Measurements from ENCODE around the gene OPTC. TPM values are rescaled to one million over a fixed set of nuclear protein-coding genes. Genes with fewer than 3 reads are reported as not detected.
A peak's percentile ranks its signal among the peaks of the same experiment; 100 is the strongest.

The OPTC gene
- total RNA-seq, 1 donor from 2014 or later = not detected

- TF ChIP-seq, protein P1, sequence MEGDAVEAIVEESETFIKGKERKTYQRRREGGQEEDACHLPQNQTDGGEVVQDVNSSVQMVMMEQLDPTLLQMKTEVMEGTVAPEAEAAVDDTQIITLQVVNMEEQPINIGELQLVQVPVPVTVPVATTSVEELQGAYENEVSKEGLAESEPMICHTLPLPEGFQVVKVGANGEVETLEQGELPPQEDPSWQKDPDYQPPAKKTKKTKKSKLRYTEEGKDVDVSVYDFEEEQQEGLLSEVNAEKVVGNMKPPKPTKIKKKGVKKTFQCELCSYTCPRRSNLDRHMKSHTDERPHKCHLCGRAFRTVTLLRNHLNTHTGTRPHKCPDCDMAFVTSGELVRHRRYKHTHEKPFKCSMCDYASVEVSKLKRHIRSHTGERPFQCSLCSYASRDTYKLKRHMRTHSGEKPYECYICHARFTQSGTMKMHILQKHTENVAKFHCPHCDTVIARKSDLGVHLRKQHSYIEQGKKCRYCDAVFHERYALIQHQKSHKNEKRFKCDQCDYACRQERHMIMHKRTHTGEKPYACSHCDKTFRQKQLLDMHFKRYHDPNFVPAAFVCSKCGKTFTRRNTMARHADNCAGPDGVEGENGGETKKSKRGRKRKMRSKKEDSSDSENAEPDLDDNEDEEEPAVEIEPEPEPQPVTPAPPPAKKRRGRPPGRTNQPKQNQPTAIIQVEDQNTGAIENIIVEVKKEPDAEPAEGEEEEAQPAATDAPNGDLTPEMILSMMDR (IDR thresholded peaks at IDR 0.05; ENCODE audit: borderline replicate concordance) = no peak
- no peak for DNase-seq
- no peaks in the 10 kb centered on the region for H3K9me3 ChIP-seq (replicated peaks)
- peaks cover 64% of the 10 kb centered on the region for H3K4me1 ChIP-seq
- no peaks in the 10 kb centered on the region for H3K27me3 ChIP-seq (ENCODE audit: low read depth)
- peak overlapping the region; percentile 94 for H3K27ac ChIP-seq (replicated peaks)
- no peak overlapping the region for H3K4me3 ChIP-seq
- intact Hi-C loops (cut with micrococcal nuclease) = no loop called here
- no peaks in the 10 kb centered on the region for H3K36me3 ChIP-seq
Observed at GRCh38 chr1:203551550-203551949, 57.6 kb downstream of the OPTC start.

- H3K4me1 ChIP-seq = peaks cover 80% of the 10 kb centered on the region
- no peak for DNase-seq
- no peaks in the 10 kb centered on the region for H3K9me3 ChIP-seq (replicated peaks)
- H3K4me3 ChIP-seq = peak overlapping the region; percentile 64
- no peaks in the 10 kb centered on the region for H3K36me3 ChIP-seq
- intact Hi-C loops (cut with micrococcal nuclease) = no loop called here
- peak overlapping the region; percentile 94 for H3K27ac ChIP-seq (replicated peaks)
- TF ChIP-seq, protein P1 (IDR thresholded peaks at IDR 0.05; ENCODE audit: borderline replicate concordance) = no peak
- no peaks in the 10 kb centered on the region for H3K27me3 ChIP-seq (ENCODE audit: low read depth)
Observed at GRCh38 chr1:203553496-203553895, 59.5 kb downstream of the OPTC start.

- peak overlapping the region; percentile 94 for H3K27ac ChIP-seq (replicated peaks)
- no peaks in the 10 kb centered on the region for H3K36me3 ChIP-seq
- peaks cover 80% of the 10 kb centered on the region for H3K4me1 ChIP-seq
- DNase-seq = no peak
- peak overlapping the region; percentile 64 for H3K4me3 ChIP-seq
- no peaks in the 10 kb centered on the region for H3K27me3 ChIP-seq (ENCODE audit: low read depth)
- H3K9me3 ChIP-seq (replicated peaks) = no peaks in the 10 kb centered on the region
- TF ChIP-seq, protein P1 (IDR thresholded peaks at IDR 0.05; ENCODE audit: borderline replicate concordance) = no peak
- intact Hi-C loops (cut with micrococcal nuclease) = no loop called here
Observed at GRCh38 chr1:203554071-203554470, 60.1 kb downstream of the OPTC start.

GRCh38 chr1:203555076-203555475 lies 61.1 kb downstream of the OPTC start:
- DNase-seq = no peak
- no peaks in the 10 kb centered on the region for H3K27me3 ChIP-seq (ENCODE audit: low read depth)
- TF ChIP-seq, protein P1 (IDR thresholded peaks at IDR 0.05; ENCODE audit: borderline replicate concordance) = no peak
- intact Hi-C loops (cut with micrococcal nuclease) = no loop called here
- no peaks in the 10 kb centered on the region for H3K36me3 ChIP-seq
- H3K27ac ChIP-seq (replicated peaks) = peak overlapping the region; percentile 94
- no peaks in the 10 kb centered on the region for H3K9me3 ChIP-seq (replicated peaks)
- peaks cover 84% of the 10 kb centered on the region for H3K4me1 ChIP-seq
- peak overlapping the region; percentile 64 for H3K4me3 ChIP-seq

DNA sequence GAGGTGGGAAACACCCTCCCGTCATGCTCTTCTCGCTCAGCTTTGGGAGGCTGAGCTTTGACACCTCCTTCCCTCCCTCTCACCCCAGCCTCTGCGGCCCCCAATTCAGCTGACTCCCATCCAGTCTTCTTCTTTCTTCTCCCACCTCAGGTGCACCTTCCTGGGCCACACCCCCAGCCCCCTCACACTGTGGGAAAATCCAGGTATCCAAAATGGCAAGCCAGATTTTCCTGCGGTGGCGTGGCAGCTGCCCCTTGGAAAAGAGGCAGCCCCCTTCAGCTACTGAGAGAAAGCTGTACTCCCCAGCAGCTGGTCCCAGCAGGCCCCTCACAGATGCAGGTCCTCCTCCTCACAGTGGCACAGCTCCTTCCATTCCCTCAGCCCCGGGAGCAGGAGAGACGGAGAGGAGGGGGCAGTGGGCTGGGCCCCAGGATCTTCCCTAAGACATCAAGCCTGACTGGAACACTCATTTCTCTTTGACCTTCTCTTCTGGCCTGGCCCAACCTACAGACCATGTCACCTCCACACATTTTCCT lies 61.6 kb downstream of the OPTC start:
- intact Hi-C loops (cut with micrococcal nuclease) = no loop called here
- H3K36me3 ChIP-seq = no peaks in the 10 kb centered on the region
- H3K4me1 ChIP-seq = peaks cover 84% of the 10 kb centered on the region
- TF ChIP-seq, protein P1 (IDR thresholded peaks at IDR 0.05; ENCODE audit: borderline replicate concordance) = no peak
- no peak for DNase-seq
- no peaks in the 10 kb centered on the region for H3K9me3 ChIP-seq (replicated peaks)
- H3K27ac ChIP-seq (replicated peaks) = peak overlapping the region; percentile 94
- H3K4me3 ChIP-seq = peak overlapping the region; percentile 64
- no peaks in the 10 kb centered on the region for H3K27me3 ChIP-seq (ENCODE audit: low read depth)

Measured in left ventricle myocardium inferior (tissue), 1 donor.